ENCODE results near the gene UIMC1.

The UIMC1 gene

GRCh38 chr5:176864755-176865154 lies 141.8 kb downstream of the UIMC1 start:
- H3K27me3 ChIP-seq (ENCODE audit: control insufficient read depth, insufficient read depth, low read length) = no peaks in the 10 kb centered on the region
- H3K9ac ChIP-seq (ENCODE audit: low read length) = no peak overlapping the region
- H3K27ac ChIP-seq (ENCODE audit: low read length) = no peak overlapping the region
- no peaks in the 10 kb centered on the region for H3K36me3 ChIP-seq (ENCODE audit: control insufficient read depth, low read depth, low read length)
- peaks cover 29% of the 10 kb centered on the region for H3K4me1 ChIP-seq (ENCODE audit: control insufficient read depth, low read depth, low read length)
- H3K4me3 ChIP-seq (ENCODE audit: low read length) = no peak overlapping the region
- no peaks in the 10 kb centered on the region for H3K9me3 ChIP-seq (ENCODE audit: control insufficient read depth, low read depth, low read length)

DNA sequence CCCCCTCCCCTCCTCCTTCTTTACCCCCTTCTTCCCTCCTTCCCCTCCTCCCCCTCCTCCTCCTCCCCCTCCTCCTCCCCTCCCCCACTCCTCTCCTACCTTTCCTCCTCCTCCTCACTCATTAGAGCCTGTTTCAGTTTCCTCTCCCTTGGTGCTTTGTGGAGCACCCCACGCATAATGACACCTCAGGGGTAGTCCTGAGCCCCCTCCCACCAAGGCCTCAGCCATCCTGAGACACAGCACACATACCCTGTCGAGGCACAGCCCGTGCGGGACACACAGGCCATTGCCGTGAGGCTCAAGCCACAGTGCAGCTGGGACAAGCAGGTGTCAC lies 142.8 kb downstream of the UIMC1 start:
- H3K4me1 ChIP-seq (ENCODE audit: control insufficient read depth, low read depth, low read length) = peaks cover 29% of the 10 kb centered on the region
- H3K9ac ChIP-seq (ENCODE audit: low read length) = no peak overlapping the region
- no peaks in the 10 kb centered on the region for H3K36me3 ChIP-seq (ENCODE audit: control insufficient read depth, low read depth, low read length)
- no peak overlapping the region for H3K27ac ChIP-seq (ENCODE audit: low read length)
- H3K9me3 ChIP-seq (ENCODE audit: control insufficient read depth, low read depth, low read length) = no peaks in the 10 kb centered on the region
- H3K4me3 ChIP-seq (ENCODE audit: low read length) = no peak overlapping the region
- no peaks in the 10 kb centered on the region for H3K27me3 ChIP-seq (ENCODE audit: control insufficient read depth, insufficient read depth, low read length)

DNA sequence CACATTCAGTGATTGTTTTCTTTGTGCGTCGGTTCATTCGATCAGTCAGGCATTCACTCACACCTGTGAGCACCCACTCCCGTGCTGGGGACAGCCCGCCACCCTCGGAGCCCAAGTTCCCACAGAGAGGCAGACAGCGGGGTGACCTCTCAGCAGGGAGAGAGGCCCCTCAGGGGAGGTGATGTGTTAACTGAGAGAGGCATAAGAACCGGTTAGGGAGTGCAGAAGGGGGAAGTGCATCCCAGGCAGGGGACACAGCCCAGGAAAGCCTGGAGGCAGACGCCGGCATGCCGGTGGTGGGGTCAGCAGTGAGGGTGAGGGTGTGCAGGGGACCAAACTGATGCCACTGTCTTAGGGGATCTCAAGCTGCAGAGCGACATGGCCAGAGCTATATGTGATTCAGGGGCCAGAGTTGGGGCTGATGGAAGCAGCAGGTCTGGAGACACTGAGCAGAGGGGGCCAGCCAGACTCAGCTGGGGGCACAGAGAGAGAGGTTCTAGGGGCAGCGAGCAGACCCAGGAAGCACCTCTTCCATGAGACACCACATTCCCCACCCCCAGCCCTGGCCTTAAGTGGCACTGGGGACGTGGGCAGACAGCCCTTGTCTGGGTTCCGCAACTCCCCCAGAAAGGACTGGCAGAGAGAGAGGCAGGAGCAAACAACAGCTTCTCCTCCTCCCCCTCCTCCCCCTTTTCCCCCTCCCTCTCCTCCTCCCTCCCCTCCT lies 143.4 kb downstream of the UIMC1 start:
- no peak overlapping the region for H3K27ac ChIP-seq (ENCODE audit: low read length)
- no peaks in the 10 kb centered on the region for H3K27me3 ChIP-seq (ENCODE audit: control insufficient read depth, insufficient read depth, low read length)
- no peaks in the 10 kb centered on the region for H3K36me3 ChIP-seq (ENCODE audit: control insufficient read depth, low read depth, low read length)
- H3K4me1 ChIP-seq (ENCODE audit: control insufficient read depth, low read depth, low read length) = peaks cover 29% of the 10 kb centered on the region
- no peak overlapping the region for H3K4me3 ChIP-seq (ENCODE audit: low read length)
- no peak overlapping the region for H3K9ac ChIP-seq (ENCODE audit: low read length)
- no peaks in the 10 kb centered on the region for H3K9me3 ChIP-seq (ENCODE audit: control insufficient read depth, low read depth, low read length)

DNA sequence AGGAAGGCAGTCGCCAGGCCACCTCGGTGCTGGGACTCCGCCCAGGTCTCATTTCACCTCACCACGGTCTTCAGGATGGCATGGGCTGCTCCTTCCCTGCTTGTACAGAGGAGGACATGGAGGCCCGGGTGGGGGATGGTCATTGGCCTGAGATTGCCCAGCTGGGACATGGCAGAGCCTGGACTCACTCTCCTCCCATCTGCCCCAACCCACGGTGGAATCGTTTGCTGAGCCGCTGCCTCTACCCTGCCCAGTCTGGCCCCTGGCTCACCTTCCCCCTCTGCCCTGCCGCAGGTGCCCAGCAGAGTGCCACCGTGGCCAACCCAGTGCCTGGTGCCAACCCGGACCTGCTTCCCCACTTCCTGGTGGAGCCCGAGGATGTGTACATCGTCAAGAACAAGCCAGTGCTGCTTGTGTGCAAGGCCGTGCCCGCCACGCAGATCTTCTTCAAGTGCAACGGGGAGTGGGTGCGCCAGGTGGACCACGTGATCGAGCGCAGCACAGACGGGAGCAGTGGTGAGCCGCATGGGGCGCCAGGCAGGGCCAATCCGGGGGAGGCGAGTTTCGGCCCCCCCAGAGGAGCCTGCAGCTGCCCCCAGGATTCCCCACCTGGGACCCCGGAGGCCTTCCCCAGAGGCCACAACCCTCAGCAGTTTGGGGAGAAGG lies 144.1 kb downstream of the UIMC1 start:
- no peak overlapping the region for H3K9ac ChIP-seq (ENCODE audit: low read length)
- no peak overlapping the region for H3K4me3 ChIP-seq (ENCODE audit: low read length)
- peaks cover 27% of the 10 kb centered on the region for H3K4me1 ChIP-seq (ENCODE audit: control insufficient read depth, low read depth, low read length)
- H3K27me3 ChIP-seq (ENCODE audit: control insufficient read depth, insufficient read depth, low read length) = no peaks in the 10 kb centered on the region
- no peaks in the 10 kb centered on the region for H3K36me3 ChIP-seq (ENCODE audit: control insufficient read depth, low read depth, low read length)
- no peak overlapping the region for H3K27ac ChIP-seq (ENCODE audit: low read length)
- no peaks in the 10 kb centered on the region for H3K9me3 ChIP-seq (ENCODE audit: control insufficient read depth, low read depth, low read length)

- no peaks in the 10 kb centered on the region for H3K9me3 ChIP-seq (ENCODE audit: control insufficient read depth, low read depth, low read length)
- peaks cover 17% of the 10 kb centered on the region for H3K4me1 ChIP-seq (ENCODE audit: control insufficient read depth, low read depth, low read length)
- H3K4me3 ChIP-seq (ENCODE audit: low read length) = no peak overlapping the region
- H3K36me3 ChIP-seq (ENCODE audit: control insufficient read depth, low read depth, low read length) = no peaks in the 10 kb centered on the region
- H3K27me3 ChIP-seq (ENCODE audit: control insufficient read depth, insufficient read depth, low read length) = no peaks in the 10 kb centered on the region
- H3K9ac ChIP-seq (ENCODE audit: low read length) = no peak overlapping the region
- no peak overlapping the region for H3K27ac ChIP-seq (ENCODE audit: low read length)
These were observed 145.3 kb downstream of the UIMC1 start for GRCh38 chr5:176861276-176861675.

DNA sequence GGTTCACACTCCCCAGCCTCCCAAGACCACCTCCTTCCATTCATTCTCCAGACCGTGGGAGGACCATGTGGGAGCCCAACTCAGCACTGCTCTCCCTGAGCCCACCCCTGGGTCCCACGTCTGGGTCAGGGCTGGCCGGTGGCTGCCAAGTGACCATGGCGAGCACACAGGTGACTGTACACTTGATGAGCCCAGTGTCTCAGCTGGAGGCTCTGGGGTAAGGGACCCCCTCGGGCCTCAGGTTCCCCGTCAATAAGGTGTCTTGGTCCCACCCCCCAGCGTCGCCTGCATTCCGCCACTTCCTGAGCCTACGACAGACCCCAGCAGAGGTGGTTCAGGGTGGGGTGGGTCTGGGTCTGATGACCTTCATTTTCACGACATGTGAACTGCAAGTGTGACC lies 146.2 kb downstream of the UIMC1 start:
- Histone ChIP-seq H3K4me1 (ENCODE audit: control insufficient read depth, low read depth, low read length) (peaks cover 17% of the 10 kb centered on the region), H3K36me3 (ENCODE audit: control insufficient read depth, low read depth, low read length) (no peaks in the 10 kb centered on the region), H3K4me3 (ENCODE audit: low read length) (no peak overlapping the region), H3K9me3 (ENCODE audit: control insufficient read depth, low read depth, low read length) (no peaks in the 10 kb centered on the region), H3K9ac (ENCODE audit: low read length) (no peak overlapping the region), H3K27me3 (ENCODE audit: control insufficient read depth, insufficient read depth, low read length) (no peaks in the 10 kb centered on the region), H3K27ac (ENCODE audit: low read length) (no peak overlapping the region)

DNA sequence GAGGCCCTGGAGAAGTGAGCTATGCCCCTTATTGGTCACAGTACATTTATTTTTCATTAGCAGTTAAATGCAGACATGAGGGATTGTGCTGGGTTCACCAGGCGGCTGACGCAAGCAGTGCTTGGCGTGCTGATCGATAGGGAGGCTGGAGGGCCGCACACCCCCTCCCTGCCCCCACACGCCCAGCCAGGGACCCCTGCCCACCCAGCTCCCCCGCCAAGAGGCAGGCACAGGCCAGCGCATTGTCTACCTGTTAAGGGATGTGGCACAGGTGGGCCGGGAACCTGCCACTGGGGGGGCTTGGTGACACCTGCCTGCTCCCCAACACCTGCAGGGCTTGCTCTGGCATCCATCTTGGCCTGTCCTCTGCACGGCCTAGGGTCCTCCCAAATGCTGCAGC lies 146.7 kb downstream of the UIMC1 start:
- no peaks in the 10 kb centered on the region for H3K36me3 ChIP-seq (ENCODE audit: control insufficient read depth, low read depth, low read length)
- H3K27ac ChIP-seq (ENCODE audit: low read length) = no peak overlapping the region
- no peaks in the 10 kb centered on the region for H3K9me3 ChIP-seq (ENCODE audit: control insufficient read depth, low read depth, low read length)
- no peaks in the 10 kb centered on the region for H3K27me3 ChIP-seq (ENCODE audit: control insufficient read depth, insufficient read depth, low read length)
- no peak overlapping the region for H3K4me3 ChIP-seq (ENCODE audit: low read length)
- H3K4me1 ChIP-seq (ENCODE audit: control insufficient read depth, low read depth, low read length) = peaks cover 17% of the 10 kb centered on the region
- H3K9ac ChIP-seq (ENCODE audit: low read length) = no peak overlapping the region

DNA sequence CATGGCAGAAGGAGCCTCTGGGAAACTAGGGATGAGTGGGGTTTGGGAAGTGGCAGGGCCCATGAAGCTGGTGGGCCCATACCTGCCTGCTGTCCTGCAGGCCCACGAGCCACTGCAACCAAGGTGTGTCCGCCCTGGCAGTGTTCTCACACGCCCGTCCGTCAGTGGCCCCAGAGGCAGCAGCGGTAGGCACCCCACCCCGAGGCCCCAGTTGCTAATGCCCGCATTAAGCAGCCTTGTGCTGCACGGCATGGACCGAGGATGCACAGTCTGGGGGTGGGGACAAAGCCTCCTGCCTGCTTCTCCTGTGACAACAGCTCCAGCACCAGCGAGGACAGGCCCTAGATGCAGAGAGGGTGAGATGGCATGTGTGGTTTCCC lies 148.7 kb downstream of the UIMC1 start:
- Histone ChIP-seq H3K4me3 (ENCODE audit: low read length) (no peak overlapping the region), H3K4me1 (ENCODE audit: control insufficient read depth, low read depth, low read length) (peaks cover 6% of the 10 kb centered on the region), H3K27ac (ENCODE audit: low read length) (no peak overlapping the region), H3K27me3 (ENCODE audit: control insufficient read depth, insufficient read depth, low read length) (no peaks in the 10 kb centered on the region), H3K9me3 (ENCODE audit: control insufficient read depth, low read depth, low read length) (no peaks in the 10 kb centered on the region), H3K9ac (ENCODE audit: low read length) (no peak overlapping the region), H3K36me3 (ENCODE audit: control insufficient read depth, low read depth, low read length) (no peaks in the 10 kb centered on the region)

DNA sequence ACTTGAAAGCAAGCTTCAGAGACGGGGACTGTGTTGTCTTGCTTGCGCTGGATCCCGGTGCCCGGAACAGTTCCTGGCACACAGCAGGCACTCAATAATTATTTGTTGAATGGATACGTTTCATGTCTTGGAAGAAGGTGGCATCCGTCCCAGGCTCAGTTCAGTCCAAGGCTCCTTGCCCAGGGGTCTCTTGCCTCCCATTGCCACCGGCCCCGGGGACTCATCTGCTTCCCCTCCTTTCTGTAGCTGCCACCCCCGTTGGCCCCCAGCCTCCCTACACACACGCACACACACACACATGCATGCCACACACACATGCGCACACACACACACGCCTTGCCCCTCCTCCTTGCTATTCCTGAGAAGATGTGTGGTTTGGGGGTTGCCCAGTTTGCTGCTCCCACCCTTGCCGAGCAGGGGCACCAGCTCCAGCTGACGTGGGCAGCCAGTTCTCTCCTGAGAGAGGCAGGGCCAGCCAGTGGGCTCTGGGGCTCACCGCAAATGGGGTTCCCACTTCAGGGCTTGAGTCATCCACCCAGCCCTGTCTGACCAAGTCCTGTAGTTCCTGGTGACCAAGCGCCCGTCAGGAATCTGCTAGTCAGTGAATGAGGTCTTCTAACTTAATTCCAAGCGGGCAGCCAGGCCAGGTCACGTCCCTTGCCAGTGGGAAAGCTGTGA lies 149.2 kb downstream of the UIMC1 start:
- Histone ChIP-seq H3K27ac (ENCODE audit: low read length) (no peak overlapping the region), H3K36me3 (ENCODE audit: control insufficient read depth, low read depth, low read length) (no peaks in the 10 kb centered on the region), H3K4me1 (ENCODE audit: control insufficient read depth, low read depth, low read length) (peaks cover under 1% of the 10 kb centered on the region), H3K27me3 (ENCODE audit: control insufficient read depth, insufficient read depth, low read length) (no peaks in the 10 kb centered on the region), H3K9me3 (ENCODE audit: control insufficient read depth, low read depth, low read length) (no peaks in the 10 kb centered on the region), H3K9ac (ENCODE audit: low read length) (no peak overlapping the region), H3K4me3 (ENCODE audit: low read length) (no peak overlapping the region)

GRCh38 chr5:176856746-176857145 lies 149.8 kb downstream of the UIMC1 start:
- H3K4me3 ChIP-seq (ENCODE audit: low read length) = no peak overlapping the region
- no peak overlapping the region for H3K27ac ChIP-seq (ENCODE audit: low read length)
- H3K27me3 ChIP-seq (ENCODE audit: control insufficient read depth, insufficient read depth, low read length) = no peaks in the 10 kb centered on the region
- H3K9me3 ChIP-seq (ENCODE audit: control insufficient read depth, low read depth, low read length) = no peaks in the 10 kb centered on the region
- H3K9ac ChIP-seq (ENCODE audit: low read length) = no peak overlapping the region
- H3K36me3 ChIP-seq (ENCODE audit: control insufficient read depth, low read depth, low read length) = no peaks in the 10 kb centered on the region
- no peaks in the 10 kb centered on the region for H3K4me1 ChIP-seq (ENCODE audit: control insufficient read depth, low read depth, low read length)

- Histone ChIP-seq H3K4me3 (ENCODE audit: low read length) (no peak overlapping the region), H3K27ac (ENCODE audit: low read length) (no peak overlapping the region), H3K9ac (ENCODE audit: low read length) (no peak overlapping the region), H3K9me3 (ENCODE audit: control insufficient read depth, low read depth, low read length) (no peaks in the 10 kb centered on the region), H3K27me3 (ENCODE audit: control insufficient read depth, insufficient read depth, low read length) (no peaks in the 10 kb centered on the region), H3K36me3 (ENCODE audit: control insufficient read depth, low read depth, low read length) (no peaks in the 10 kb centered on the region), H3K4me1 (ENCODE audit: control insufficient read depth, low read depth, low read length) (no peaks in the 10 kb centered on the region)
These were observed 151.0 kb downstream of the UIMC1 start for GRCh38 chr5:176855598-176855997.
